Stimulated activated CD4-positive, alpha-beta T cell treated with anti-CD3 and anti-CD28 coated beads, Interleukin-4, amount 100 ng/mL, for 48 hours (primary cell): ENCODE measurements around the gene ADAMTS19.
"Not testable (repeated sequence)": the region's sequence is repeated elsewhere in the genome, so short reads cannot be mapped to it uniquely, and the experiment has no call there.

Source experiments
- DNase-seq, 2 donors: peaks; one replicate each; pipeline ENCODE4 v3.0.0-alpha.2; 2020; ENCODE audit warnings: low read depth in 2 of 2

The ADAMTS19 gene

DNA sequence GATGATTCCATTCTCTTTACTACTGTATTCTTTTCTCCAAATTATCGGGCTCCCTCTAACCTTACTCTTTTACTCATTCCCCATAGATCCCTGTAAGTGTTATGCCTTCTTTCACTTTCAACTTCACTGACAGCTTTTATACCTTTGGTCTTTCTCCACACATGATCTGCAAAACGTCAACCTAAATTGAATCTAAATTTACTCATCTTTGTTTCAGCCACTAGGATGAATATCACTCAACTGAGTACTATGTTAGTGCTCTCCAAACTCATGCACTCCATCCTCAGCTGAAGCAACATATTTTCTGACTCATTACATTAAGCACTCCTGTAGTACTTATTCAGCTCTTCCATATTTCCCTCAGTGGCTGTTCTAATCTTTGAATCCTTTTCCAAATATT is 133.4 kb downstream of the ADAMTS19 start:
- DNase-seq, result no peak

DNA sequence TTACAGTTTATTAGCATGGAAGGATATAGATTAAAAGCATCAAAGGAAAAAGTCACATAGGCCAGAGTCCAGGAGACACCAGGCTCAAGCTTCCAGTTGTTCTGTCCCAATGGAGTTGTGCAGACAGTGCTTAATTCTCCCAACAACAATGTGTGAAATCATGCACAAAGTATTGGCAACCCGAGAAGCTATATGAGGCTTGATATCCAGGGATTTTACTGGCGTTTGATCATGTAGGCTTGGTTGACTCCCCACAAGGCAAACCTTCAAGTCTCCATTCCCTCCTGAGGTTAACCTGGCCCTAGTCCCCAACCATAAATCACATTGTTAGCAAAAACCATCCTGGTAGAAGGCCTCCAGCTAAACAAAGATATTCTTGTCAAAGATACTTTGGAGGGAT is 141.5 kb downstream of the ADAMTS19 start:
- DNase-seq, result no peak

- no peak for DNase-seq
Measured at GRCh38 chr5:129608350-129608749, 148.3 kb downstream of the ADAMTS19 start.

- DNase-seq, result no peak
Measured at GRCh38 chr5:129609710-129610109, 149.6 kb downstream of the ADAMTS19 start.

DNA sequence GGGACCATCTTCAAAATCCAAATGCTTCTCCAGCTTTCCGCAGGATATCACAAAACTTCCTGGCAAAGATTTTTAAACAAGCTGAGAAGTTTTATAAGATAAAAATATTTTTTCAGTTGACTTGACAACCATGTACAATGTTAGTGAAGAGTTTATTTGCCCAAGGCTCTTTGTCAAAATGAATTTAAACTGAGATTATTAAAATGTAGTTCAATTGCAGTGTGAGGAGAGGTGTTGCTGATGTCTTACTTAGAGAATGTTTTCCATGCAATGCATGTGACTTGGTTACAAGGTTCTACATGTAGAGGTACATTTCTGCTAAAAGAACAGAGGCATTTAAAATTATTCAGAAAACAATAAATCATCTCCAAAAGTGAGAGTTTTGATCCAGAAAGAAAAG is 156.4 kb downstream of the ADAMTS19 start:
- DNase-seq, result no peak

- DNase-seq, result no peak
Measured at GRCh38 chr5:129617206-129617605, 157.1 kb downstream of the ADAMTS19 start.

DNA sequence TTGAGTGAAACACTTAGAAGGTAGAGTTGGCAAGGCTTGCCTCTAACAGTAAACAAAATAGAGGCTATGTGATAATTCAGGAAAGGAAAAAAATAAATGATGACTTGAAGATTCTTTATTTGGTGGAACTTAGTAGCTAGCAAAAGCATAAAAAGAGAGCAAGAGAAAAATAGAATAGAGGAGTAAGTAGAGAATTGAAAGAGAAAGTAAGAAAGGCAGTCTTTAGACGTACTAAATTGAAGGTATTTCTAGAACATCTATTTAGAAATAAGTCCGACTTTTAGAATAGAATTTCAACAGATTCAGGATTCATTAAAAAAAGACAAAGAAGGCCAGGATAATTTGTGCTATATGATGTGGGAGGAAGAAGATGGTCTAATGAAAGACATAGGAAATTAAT is 159.7 kb downstream of the ADAMTS19 start:
- DNase-seq, result no peak

GRCh38 chr5:129622531-129622930 is 162.4 kb downstream of the ADAMTS19 start:
- no peak for DNase-seq

DNA sequence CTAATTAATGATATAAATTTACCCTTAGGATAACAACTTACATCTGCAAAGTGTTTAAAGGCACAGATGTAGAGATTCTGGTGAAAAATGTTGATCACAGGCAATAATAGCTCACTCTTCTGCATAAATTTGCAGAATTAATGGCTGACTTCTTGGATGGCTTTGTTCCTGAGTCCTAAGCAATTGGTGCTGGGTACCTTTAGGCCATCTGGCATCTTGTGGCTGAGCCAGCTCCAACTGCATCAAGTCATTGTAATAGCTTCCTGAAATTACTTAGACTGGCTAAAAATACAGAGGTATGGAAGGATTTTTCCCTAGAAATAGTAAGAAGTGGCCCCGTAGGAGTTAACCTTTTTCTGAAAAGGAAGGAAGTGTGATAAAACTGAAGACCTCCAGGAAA is 169.5 kb downstream of the ADAMTS19 start:
- DNase-seq, result no peak

DNA sequence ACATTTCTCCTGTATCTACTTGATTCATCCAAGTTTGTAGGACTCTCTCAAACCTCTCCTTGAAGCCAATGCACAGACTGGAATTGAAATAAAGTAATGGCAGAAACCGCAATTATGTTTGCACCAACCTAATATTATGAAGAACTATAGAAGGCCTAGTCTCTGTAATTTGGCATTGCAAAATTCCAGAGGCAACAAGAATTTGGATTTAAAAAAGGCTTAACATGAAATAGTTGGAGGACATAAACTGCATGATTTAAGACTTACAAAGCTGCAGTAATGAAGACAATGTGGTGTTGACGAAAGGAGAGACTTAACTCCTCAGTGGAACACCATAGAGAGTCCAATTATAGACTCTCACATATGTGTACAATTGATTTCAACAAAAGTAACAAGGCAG is 170.0 kb downstream of the ADAMTS19 start:
- no peak for DNase-seq

DNA sequence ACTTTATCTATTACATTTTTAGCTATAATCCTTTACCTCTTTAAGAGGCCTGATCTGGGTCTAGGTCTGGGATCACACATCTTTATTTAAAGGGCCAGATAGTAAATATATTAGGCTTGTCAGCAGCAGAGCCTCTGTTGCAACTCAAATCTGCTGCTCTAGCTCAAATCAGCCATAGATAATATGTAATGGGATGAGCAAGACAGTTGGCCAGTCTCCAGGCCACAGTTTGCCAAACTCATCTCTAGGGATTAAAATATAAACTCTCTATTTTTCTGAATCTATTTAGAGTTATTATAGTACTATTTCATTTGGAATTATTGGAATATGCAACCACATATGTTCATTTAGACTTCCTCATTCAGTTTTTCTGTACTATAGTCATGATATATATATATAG is 171.9 kb downstream of the ADAMTS19 start:
- DNase-seq, result no peak

DNA sequence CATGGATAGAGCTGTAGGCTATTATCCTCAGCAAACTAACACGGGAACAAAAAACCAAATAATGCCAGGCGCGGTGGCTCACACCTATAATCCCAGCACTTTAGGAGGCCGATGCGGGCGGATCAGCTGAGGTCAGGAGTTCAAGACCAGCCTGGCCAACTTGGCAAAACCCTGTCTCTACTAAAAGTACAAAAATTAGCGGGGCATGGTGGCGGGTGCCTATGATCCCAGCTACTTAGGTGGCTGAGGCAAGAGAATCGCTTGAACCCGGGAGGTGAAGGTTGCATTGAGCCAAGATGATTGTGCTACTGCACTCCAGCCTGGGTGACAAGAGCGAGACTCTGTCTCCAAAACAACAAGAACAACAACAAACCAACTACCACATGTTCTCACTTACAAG is 177.4 kb downstream of the ADAMTS19 start:
- DNase-seq, result not testable (repeated sequence)

GRCh38 chr5:129639331-129639730 is 179.2 kb downstream of the ADAMTS19 start:
- DNase-seq, result no peak

GRCh38 chr5:129652349-129653056 is 192.4 kb downstream of the ADAMTS19 start:
- no peak for DNase-seq

- no peak for DNase-seq
Measured at GRCh38 chr5:129653057-129653375, 192.9 kb downstream of the ADAMTS19 start.

- no peak for DNase-seq
Measured at GRCh38 chr5:129653442-129653841, 193.3 kb downstream of the ADAMTS19 start.

DNA sequence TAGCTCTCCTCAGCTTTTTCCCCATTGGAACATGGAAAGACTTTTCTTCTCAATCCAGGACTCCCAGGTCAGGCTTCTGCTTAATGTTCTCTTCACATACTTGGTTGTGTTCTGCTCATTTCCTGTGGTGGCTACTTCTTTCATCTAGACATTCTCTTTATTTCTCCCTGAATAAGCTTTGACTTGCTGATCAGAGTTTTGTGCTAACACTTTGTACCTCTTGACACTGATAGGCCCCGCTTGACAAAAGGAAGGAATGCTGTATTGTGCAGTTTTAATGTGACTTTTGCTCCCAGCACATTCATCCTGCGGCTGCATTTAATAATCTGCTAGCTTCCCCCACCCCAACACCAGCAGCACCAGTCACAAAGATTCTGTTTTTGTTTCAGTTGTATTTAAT is 196.9 kb downstream of the ADAMTS19 start:
- DNase-seq, result no peak

DNA sequence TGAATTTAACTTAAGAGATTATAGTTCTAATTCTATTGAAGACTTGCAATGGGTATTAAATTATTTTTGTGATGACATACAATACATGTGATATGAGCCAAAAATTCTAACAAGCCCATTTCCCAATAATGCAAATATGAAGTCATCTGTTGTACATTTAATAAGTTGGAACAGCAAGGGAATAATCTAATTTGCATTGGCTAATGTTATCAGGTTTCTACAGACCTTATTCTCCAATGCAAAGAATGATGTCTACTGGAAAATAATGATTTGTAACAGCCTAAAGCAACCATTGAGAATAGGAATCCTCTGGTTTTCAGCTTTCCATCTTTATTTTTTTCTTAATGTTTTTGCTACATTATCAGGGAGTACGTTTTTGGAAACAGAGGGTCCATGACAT is 198.7 kb downstream of the ADAMTS19 start:
- no peak for DNase-seq

- DNase-seq, result no peak
Measured at GRCh38 chr5:129661366-129662035, 201.4 kb downstream of the ADAMTS19 start.

GRCh38 chr5:129664336-129664937 is 204.3 kb downstream of the ADAMTS19 start:
- DNase-seq, result peak; percentile 26 to 30

DNA sequence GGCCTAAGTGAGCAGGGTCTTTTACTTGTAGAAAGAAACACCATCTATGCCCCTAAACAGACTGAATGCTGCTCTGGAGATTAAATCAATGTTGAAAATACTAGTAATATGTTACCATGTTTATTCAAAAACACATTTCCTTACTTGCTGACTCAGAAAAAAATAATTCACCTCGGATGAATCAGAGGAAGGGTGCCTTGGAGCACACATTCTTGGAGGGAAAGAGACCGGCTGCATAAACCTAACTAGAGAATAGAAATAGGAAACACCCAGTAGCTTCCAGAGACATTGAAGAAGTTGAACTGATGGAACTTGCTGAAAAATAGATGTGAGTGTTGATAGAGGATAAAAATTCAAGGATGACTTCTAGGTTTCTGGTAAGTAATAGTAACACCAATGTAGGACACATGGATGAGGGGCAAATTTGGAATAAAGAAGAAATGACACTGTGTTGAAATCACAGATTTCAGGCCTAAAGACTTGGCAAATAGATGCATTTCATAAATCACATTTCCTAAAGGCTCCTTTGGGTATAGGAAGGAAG is 210.9 kb downstream of the ADAMTS19 start:
- DNase-seq, result no peak

DNA sequence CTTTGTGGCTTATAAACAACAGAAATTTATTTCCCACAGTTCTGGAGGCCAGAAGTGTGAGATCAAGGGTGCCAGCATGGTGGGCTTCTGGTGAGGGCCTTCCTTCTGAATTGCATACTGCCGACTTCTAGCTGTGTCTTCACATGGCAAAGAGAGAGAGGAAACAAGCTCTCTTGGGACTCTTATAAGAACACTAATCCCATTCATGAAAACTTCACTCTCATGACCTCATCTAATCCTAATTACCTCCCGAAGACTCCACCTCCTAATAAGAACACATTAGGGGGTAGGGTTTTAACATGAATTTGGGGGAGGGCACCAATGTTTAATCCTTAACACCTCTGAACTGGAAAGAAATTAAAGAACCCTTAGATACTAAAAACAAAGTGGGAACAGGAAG is 211.9 kb downstream of the ADAMTS19 start:
- DNase-seq, result no peak

DNA sequence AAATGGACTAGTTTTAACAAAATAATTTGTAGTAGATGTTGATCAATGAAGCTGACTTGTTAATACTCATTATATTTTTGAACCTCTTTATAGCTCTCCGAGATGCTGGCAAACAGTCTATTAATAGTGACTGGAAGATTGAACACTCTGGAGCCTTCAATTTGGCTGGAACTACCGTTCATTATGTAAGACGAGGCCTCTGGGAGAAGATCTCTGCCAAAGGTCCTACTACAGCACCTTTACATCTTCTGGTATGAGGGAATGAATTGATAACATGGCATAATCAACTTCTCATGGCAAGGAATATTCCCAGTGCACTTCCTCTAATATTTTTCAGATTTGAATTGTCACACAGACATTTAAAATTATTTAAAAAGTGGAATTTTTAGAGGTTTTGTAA is 219.6 kb downstream of the ADAMTS19 start:
- DNase-seq, result no peak
